IPS DF 6.9 (cell line): ENCODE measurements around the gene HLA-G.

ENCODE experiments used
- DNase-seq: peaks from one replicate; pipeline ENCODE4 v3.0.0-alpha.2; 2013; ENCODE audit warnings: low read depth, low spot score
- H3K27ac ChIP-seq: one replicate; pipeline ENCODE4 v1.5.1; 2013; ENCODE audit warnings: low read length, control low read depth
- H3K27me3 ChIP-seq: 2 replicates; pipeline ENCODE4 v1.6.1; 2013; ENCODE audit warnings: mild to moderate bottlenecking, low read length; ENCODE audit not compliant: control insufficient read depth, insufficient read depth
- H3K36me3 ChIP-seq: 2 replicates; pipeline ENCODE4 v1.6.1; 2013; ENCODE audit warnings: low read length; ENCODE audit not compliant: control insufficient read depth, insufficient read depth
- H3K4me1 ChIP-seq: 2 replicates; pipeline ENCODE4 v1.6.1; 2013; ENCODE audit warnings: low read length; ENCODE audit not compliant: control insufficient read depth, insufficient read depth
- H3K4me3 ChIP-seq: 2 replicates; pipeline ENCODE4 v1.5.1; 2013; ENCODE audit warnings: mild to moderate bottlenecking, low read length
- H3K9me3 ChIP-seq: 2 replicates; pipeline ENCODE4 v1.6.1; 2013; ENCODE audit warnings: low read length, inconsistent platforms; ENCODE audit not compliant: control insufficient read depth, insufficient read depth
- WGBS: extraction: QIAGEN DNeasy Blood & Tissue Kit; methylation state at CpG from one replicate; pipeline ENCODE4 v1.1.7; 2013; ENCODE audit warnings: mixed read lengths, missing lambda C conversion rate; ENCODE audit not compliant: insufficient read length, insufficient coverage; 5-methylcytosine and 5-hydroxymethylcytosine counted together

Gene HLA-G

GRCh38 chr6:29841030-29841429, 13.4 kb downstream of the HLA-G start:
- H3K27me3 ChIP-seq: no peaks in the 10 kb centered on the region
- no peak overlapping the region for H3K27ac ChIP-seq
- no peaks in the 10 kb centered on the region for H3K9me3 ChIP-seq
- no peaks in the 10 kb centered on the region for H3K36me3 ChIP-seq
- H3K4me3 ChIP-seq: no peak overlapping the region
- H3K4me1 ChIP-seq: no peaks in the 10 kb centered on the region
- DNase-seq: no peak

DNA sequence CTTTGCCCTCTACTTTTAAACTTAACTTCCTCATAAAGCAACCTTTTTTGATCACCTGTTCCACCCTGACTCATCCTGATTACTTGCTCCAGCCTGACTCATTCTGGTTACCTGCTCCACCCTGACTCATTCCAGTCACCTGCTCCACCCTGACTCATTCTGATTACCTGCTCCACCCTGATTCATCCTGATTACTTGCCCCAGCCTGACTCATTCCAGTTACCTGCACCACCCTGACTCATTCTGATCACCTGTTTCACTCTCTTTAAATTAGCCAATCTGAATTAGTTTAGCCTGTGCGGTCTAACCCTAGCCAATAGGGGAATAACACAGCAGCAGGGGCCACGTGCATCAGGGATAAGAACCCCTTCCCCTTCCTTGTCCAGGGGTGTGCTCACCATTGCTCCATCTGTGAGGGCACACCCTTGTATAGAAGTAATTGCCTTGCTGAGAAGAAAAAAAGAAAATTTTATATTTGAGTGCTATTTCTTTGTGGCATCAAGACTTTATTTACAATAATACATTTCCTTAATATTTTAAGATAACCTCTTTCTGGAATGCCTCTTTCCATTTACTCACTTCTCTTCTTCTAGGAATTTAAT, 17.9 kb downstream of the HLA-G start:
- Histone ChIP-seq H3K4me3 (no peak overlapping the region), H3K27ac (no peak overlapping the region), H3K36me3 (no peaks in the 10 kb centered on the region), H3K27me3 (no peaks in the 10 kb centered on the region), H3K9me3 (no peaks in the 10 kb centered on the region), H3K4me1 (no peaks in the 10 kb centered on the region)
- no peak for DNase-seq
- WGBS: no CpG with 5 or more reads among the region's 2 CpGs

DNA sequence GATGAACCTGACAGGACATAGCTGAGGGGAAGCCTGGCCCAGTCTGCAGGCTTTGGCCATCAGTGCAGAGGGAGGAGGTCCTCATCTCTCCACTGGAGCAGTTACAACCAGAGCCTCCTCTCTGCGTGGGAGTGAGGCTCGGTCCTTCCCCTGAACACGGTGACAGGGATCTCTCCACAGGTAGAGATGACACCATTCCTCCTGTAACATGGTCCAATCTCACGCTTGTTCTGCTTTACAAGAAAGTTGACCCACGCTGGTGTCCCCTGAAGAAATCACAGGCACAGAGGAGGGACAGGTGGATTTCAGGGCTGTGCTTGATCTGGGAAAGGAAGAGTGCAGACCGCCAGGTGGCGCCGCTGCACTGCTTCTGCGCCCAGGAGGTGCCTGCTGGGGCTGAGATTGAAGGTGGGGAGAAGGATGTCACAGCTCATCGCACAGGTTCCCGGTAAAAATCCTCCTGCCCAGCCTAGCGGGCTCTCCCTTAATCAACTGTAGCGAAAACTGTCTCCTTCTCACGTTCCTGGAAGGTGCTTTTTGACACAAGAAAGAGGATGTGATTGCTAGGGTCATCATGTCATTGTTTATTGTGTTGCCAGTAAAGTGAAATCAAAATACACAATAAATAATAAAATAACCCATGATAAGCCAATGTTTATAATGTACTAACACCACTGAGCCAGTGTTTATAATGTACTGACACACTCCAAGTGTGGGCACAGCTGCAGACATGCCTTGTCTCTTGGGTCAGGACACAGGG, 20.4 kb downstream of the HLA-G start:
- DNase-seq: peak; percentile 82
- Histone ChIP-seq H3K4me1 (no peaks in the 10 kb centered on the region), H3K27ac (no peak overlapping the region), H3K4me3 (no peak overlapping the region), H3K36me3 (no peaks in the 10 kb centered on the region), H3K27me3 (no peaks in the 10 kb centered on the region), H3K9me3 (no peaks in the 10 kb centered on the region)
- WGBS: no CpG with 5 or more reads among the region's 14 CpGs

GRCh38 chr6:29850011-29850553, 22.5 kb downstream of the HLA-G start:
- Histone ChIP-seq H3K36me3 (no peaks in the 10 kb centered on the region), H3K9me3 (no peaks in the 10 kb centered on the region), H3K27ac (no peak overlapping the region), H3K4me1 (no peaks in the 10 kb centered on the region), H3K27me3 (no peaks in the 10 kb centered on the region), H3K4me3 (peak overlapping the region; percentile 33; the same call in 1 of the 2 replicates)
- no peak for DNase-seq
- WGBS: no CpG with 5 or more reads among the region's 38 CpGs

- no peaks in the 10 kb centered on the region for H3K36me3 ChIP-seq
- H3K9me3 ChIP-seq: no peaks in the 10 kb centered on the region
- H3K4me3 ChIP-seq: no peak overlapping the region
- H3K4me1 ChIP-seq: no peaks in the 10 kb centered on the region
- DNase-seq: no peak
- H3K27ac ChIP-seq: no peak overlapping the region
- no CpG with 5 or more reads among the region's 3 CpGs for WGBS
- no peaks in the 10 kb centered on the region for H3K27me3 ChIP-seq
Measured at GRCh38 chr6:29851190-29851589, 23.6 kb downstream of the HLA-G start.

DNA sequence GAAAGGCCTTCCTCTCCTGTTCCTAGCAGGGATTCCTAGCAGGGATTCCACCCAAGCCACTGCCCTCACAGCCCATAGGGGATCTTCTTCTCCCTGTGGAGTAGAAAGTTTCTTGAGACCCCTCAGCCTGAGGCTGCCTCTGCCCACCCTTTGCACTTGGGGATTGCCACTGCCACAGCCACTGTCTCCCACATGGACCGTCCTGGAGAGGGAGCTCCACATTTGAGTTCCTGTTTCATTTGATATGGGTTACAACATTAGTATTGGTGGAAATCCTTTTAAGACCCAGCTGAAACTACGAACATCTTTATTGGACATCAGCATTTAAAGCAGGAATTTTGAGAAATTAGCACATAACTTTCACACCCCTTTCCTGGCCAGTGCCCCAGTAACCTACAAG, 25.6 kb downstream of the HLA-G start:
- Histone ChIP-seq H3K9me3 (no peaks in the 10 kb centered on the region), H3K4me3 (no peak overlapping the region), H3K36me3 (no peaks in the 10 kb centered on the region), H3K27ac (no peak overlapping the region), H3K4me1 (no peaks in the 10 kb centered on the region), H3K27me3 (no peaks in the 10 kb centered on the region)
- no peak for DNase-seq
- WGBS: no CpG with 5 or more reads among the region's 2 CpGs

- H3K27ac ChIP-seq: no peak overlapping the region
- H3K4me3 ChIP-seq: no peak overlapping the region
- no peaks in the 10 kb centered on the region for H3K27me3 ChIP-seq
- H3K4me1 ChIP-seq: no peaks in the 10 kb centered on the region
- DNase-seq: no peak
- no CpG with 5 or more reads among the region's 1 CpG for WGBS
- H3K36me3 ChIP-seq: no peaks in the 10 kb centered on the region
- no peaks in the 10 kb centered on the region for H3K9me3 ChIP-seq
Measured at GRCh38 chr6:29858006-29858405, 30.4 kb downstream of the HLA-G start.

DNA sequence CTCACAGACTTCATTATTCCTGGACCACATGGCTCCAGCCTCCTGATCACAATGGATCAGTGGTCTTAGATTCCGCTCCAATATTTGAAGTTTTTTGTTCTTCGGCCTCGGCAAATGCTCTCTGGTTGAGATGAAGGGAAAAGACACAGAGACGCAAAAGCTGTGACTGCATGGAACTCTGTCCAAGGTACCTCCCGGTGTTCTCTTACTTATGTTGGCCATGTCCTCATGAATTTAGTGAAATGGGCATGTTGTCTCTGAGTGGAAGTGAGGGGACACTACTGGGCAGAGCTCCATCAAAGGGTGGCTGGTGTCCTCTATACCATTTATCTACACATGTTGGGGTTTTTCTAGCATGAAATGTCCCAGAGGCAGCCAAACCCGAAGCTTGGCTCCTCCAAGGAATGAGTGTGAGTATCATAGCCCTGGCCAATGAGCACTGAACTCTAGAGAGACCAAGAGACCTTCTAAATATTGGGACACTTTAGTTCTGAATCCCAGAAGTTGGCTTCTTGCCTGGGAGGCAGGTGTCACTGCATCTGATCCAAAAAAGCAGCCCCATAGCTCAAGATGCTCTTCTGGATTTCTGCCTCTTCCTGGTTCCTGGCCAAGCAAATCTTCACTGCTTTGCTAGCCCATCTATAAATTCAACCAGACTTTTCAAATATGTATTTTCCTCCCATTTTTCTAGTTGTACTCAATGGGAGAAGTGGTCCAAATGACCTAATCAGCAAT, 34.1 kb downstream of the HLA-G start:
- no peak overlapping the region for H3K4me3 ChIP-seq
- H3K36me3 ChIP-seq: no peaks in the 10 kb centered on the region
- H3K4me1 ChIP-seq: no peaks in the 10 kb centered on the region
- no CpG with 5 or more reads among the region's 6 CpGs for WGBS
- H3K27me3 ChIP-seq: no peaks in the 10 kb centered on the region
- H3K9me3 ChIP-seq: no peaks in the 10 kb centered on the region
- H3K27ac ChIP-seq: no peak overlapping the region
- DNase-seq: no peak

DNA sequence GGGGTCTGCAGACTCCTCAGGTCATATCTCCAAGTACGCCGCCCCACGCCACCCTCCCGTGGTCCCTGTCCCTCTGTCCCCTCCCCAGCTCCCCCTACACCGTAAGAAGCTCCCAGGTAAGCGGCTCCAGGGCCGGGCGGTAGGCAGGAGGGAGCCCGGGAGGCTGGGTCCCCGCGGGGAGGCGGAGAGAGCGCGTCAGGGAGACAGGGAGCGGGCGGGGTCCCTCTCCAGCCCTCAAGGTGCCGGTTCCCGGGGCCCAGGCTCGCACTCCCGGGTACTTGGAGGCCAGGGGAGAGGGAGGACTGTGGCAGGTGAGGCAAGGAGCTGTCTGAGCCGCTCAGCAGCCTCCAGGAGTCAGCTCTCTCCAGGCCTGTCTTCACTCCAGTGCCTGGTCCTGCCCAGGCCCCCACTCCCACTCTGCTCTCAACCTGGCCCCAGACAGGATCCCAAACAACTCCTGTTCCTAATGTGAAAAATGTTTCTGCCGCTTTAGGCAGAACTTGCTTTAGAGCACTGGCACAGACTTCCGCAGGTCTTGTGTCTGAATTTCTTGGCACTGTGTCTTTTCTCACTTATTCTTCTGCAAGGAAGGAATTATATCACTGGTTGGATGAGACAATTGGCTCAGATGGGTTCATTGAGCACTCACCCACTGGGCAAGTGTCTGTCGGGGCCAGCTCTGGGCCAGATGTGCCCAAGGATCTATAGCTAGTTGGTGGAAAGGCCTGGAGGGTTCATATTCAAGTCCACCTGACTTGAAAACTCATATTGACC, 36.6 kb downstream of the HLA-G start:
- no peak for DNase-seq
- Histone ChIP-seq H3K9me3 (no peaks in the 10 kb centered on the region), H3K4me3 (peak overlapping the region; percentile 26; the same call in 1 of the 2 replicates), H3K4me1 (no peaks in the 10 kb centered on the region), H3K27me3 (no peaks in the 10 kb centered on the region), H3K36me3 (no peaks in the 10 kb centered on the region), H3K27ac (no peak overlapping the region)
- WGBS: no CpG with 5 or more reads among the region's 24 CpGs

GRCh38 chr6:29865631-29866030, 38.0 kb downstream of the HLA-G start:
- whole genome bisulfite sequencing: no CpG with 5 or more reads among the region's 1 CpG
- H3K4me1 ChIP-seq: no peaks in the 10 kb centered on the region; the same call in 1 of the 2 replicates
- DNase-seq: no peak
- H3K27ac ChIP-seq: no peak overlapping the region
- no peaks in the 10 kb centered on the region for H3K27me3 ChIP-seq
- no peak overlapping the region for H3K4me3 ChIP-seq
- no peaks in the 10 kb centered on the region for H3K9me3 ChIP-seq
- no peaks in the 10 kb centered on the region for H3K36me3 ChIP-seq
